Renal pelvis (tissue), 4 donors: ENCODE data around the gene ZNF474. TPM values are rescaled to one million over a fixed set of nuclear protein-coding genes. Genes with fewer than 3 reads are reported as not detected.
A peak's percentile ranks its signal among the peaks of the same experiment; 100 is the strongest.

Source experiments
- DNase-seq: peaks from one replicate; pipeline ENCODE4 v3.0.0-alpha.2; 2013
- polyA plus RNA-seq, 3 donors: library from polyadenylated mRNA; unstranded; fragments of 120-200 nt; gene quantifications; one replicate each; pipeline ENCODE4 v1.2.1, GENCODE V29; 2013; ENCODE audit not compliant: insufficient read length in 3 of 3

The ZNF474 gene
- polyA plus RNA-seq, 3 donors = 0.49 to 0.74 (median 0.69) TPM

GRCh38 chr5:122180863-122181548, 51.7 kb downstream of the ZNF474 start:
- no peak for DNase-seq

DNA sequence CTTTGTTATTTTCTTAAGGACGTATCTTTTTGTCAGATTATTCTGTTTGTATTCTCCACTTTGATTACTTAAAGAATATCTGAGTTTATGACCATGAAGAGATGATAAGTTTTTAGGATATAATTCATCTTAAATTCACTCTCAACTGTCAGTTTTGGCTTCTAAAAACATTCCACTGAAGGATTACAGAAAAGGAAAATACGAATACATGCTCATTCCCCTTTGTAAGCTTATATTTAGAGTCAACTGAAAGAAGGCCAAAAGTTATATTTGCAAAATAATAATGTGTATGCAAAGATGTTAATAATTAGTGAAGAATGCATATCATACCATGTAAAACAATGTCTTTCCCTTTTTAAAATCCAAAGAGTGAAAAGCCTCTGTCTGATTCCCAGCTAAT, 52.5 kb downstream of the ZNF474 start:
- no peak for DNase-seq

DNA sequence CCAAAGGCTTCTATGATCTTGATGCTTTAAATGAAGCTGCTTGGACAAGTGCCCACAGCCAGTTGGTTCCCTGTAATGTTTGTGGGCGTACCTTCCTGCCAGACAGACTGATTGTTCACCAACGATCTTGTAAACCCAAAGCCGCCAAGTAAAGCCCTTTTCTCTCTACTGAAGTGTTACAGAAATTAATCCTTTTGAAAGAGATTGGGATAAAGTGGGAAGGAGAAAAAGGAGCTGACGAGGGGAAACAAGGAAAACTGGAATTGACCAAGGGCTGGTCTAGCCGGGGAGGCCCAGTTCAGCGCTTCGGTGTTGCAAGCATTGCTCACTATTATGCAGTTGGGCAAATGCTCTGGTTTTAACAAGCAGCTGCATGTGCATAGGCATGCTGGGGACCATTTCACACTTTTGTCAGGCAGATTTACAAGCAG, 53.2 kb downstream of the ZNF474 start:
- no peak for DNase-seq

- DNase-seq = no peak
These were observed 53.9 kb downstream of the ZNF474 start for GRCh38 chr5:122183098-122183787.

GRCh38 chr5:122183788-122184170, 54.4 kb downstream of the ZNF474 start:
- no peak for DNase-seq

DNA sequence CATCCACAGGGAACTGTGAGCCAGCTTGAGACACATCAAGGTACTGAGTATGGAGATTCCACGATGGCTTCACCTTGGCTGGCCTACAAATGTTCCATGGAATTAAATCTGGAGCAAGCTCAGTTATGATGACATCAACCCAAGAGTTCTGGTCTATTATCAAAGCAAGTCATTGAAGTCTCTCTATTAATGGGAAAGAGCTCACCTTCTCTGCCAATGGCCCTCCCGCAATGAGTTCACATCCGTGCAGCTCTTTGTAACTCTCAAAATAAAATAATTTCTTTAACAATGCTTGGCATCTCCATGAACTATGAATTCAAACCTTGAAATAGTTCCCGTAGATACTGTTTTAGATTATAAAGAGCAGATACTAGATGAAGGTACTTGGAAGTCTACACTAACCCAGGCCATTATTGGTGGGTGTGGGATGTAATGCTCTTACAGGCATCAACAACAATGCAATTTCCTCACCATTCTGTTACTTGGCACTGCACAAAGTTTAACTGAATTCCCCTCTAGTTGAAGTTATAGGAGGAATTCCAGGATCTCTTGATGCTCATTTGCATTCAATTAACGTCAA, 55.4 kb downstream of the ZNF474 start:
- DNase-seq = no peak

DNA sequence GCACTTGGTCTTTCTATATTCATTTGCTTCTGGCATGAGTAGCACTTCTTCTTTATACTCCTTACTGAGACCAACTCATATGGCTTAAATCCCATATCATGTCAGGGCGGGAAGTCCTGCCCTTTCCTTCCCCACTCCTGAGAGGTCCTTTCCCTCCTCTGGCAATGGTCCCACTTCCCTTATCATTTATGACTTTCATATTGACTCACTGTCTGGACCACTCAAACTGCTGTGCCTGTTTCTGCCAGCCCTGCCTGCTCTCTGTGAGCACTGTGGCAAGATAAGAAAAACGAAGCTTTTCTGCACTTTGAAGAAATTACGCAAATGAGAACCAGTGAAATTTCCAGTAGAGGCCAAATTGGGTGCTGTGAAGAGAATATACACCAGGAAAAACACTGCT, 58.1 kb downstream of the ZNF474 start:
- no peak for DNase-seq

- DNase-seq = no peak
These were observed 60.8 kb downstream of the ZNF474 start for GRCh38 chr5:122190156-122190555.

GRCh38 chr5:122192497-122193496, 63.5 kb downstream of the ZNF474 start:
- peak; percentile 83 for DNase-seq

GRCh38 chr5:122195802-122196394, 66.6 kb downstream of the ZNF474 start:
- peak; percentile 51 for DNase-seq

- no peak for DNase-seq
These were observed 69.8 kb downstream of the ZNF474 start for GRCh38 chr5:122199146-122199545.

GRCh38 chr5:122200450-122200849, 71.1 kb downstream of the ZNF474 start:
- DNase-seq = no peak

DNA sequence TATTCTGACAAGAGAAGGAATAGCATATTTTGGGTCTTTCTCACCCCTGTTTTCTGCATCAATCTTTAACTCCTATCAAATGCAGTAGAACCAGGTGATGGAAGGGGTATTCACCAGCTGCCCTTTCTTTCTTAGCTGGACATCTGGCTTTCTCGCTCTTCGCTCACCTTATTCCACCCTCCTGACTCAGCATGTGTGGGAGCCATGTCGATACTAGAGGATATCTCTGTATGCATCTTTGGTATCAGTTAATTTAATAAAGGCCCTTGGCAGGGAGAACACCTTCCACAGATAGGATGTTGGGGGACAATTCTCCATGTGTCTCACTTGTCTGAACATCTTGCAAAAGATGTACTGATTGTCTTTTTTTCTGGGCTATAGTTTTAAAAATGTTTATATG, 71.5 kb downstream of the ZNF474 start:
- no peak for DNase-seq

GRCh38 chr5:122201365-122201764, 72.0 kb downstream of the ZNF474 start:
- DNase-seq = no peak

DNA sequence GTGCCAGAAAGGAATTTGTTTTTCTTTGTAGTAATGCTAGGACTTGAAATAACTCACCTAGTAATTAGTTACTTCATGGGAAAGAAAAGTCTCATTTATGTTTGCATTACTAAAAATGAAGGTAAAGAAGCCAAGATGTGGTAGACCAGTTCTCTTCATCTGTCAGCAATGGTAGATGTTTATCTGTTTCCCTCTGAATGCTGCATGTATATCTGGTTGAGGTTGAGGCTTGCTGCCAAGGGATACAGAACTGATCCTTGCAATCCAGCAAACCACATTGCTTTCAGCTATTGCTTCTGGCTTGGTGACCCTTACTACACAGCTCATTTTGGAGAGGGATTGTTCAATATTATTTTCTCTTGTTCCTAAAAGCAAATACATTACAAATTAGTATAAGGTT, 73.6 kb downstream of the ZNF474 start:
- no peak for DNase-seq

Other genes with a start within 250 kb of the ZNF474 start
- gene SRFBP1, start 167.6 kb upstream of the ZNF474 start, polyA plus RNA-seq = 10 to 100 TPM; 16.8 to 20.8 (median 17.1) TPM
- 10 to 100 TPM; 36.5 to 43.7 (median 41.6) TPM for gene LOX, start 51.3 kb upstream of the ZNF474 start, polyA plus RNA-seq
- 10 to 100 TPM; 23.5 to 25.6 (median 23.9) TPM for gene SNCAIP, start 182.7 kb downstream of the ZNF474 start, polyA plus RNA-seq